ENCODE results near the gene POLD1.
"Not testable (repeated sequence)": the region's sequence is repeated elsewhere in the genome, so short reads cannot be mapped to it uniquely, and the experiment has no call there.

The POLD1 gene

DNA sequence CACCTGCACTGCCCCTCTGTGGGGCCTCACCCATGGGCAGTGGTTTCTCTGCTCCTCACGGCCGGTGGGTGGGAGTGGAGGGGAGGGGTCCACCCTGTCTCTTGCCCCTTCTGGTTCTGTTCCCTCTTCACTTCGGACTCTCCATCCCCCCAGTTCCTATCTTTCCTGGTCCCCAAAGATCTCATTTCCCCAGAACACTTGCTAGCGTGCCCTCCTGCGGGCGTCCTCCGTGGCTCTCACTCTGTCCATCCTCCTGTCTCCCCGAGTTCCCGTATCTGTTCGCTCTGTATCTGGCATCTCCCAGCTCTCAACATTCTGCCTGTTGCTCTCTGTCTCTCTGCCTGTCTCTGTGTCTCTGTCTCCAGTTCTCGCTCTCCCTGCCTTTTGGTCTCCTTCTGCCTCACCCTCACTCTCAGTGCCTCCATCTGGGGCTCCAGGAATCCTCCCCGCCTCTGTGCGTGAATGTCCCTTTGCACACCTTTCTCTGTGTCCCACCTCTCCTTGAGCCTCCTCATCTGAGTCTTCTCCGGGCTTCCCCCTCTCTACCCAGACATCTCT, 35.0 kb downstream of the POLD1 start:
- DNase-seq = no peak

DNA sequence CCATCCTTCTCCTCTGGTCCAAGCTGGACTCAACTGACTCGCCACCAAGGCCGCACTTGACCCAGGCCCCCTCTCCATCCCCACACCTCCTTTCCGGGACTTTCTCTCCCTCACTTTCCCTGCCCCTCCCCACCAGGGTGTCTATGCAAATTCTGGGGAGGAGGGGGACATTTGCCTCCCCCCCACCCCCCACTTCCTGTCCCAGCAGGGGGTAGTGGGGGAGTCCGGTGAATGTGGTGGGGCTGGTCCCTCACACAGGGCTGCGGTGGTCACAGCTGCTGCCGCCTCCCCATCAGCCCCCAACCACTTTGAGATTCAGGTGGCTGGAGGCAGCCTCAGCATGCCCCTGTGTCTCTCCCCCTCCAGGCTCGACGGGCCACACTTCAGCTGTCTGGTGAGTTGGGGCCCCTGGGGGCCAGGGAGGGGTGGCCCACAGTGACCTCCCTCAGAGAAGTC, 35.5 kb downstream of the POLD1 start:
- DNase-seq = no peak

DNA sequence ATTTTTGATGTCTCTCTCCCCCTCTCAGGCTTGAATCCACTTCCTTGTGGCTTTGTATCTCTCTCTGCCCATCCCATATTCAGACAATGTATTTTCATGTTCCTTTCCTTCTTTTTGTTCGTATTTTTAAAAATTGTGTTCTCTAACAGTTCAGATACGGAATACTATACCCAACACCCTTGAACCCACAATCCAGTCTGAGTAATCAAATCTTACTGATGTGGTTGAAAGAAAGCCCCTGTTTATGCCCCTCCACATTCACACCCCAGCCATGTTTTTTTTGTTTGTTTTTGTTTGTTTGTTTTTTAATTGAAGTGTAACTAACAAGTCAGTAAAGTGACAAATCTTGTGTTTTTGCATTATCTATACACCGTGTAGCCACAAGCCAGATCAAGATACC, 36.0 kb downstream of the POLD1 start:
- DNase-seq = no peak

DNA sequence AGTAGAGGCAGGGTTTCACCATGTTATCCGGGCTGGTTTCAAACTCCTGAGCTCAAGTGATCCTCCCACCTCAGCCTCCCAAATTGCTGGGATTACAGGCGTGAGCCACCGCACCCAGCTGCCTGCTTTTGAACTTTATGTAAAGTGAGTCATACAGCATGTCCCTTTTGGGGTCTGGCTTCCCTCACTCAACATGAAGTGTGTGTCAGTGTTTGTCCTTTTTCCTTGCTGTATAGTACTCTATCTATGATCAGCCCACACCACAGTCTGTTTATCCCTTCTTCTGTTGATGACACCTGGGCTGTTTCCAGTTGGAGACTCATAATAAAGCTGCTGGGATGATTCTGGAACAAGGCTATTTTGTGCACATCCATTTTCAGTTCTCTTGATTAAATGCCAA, 36.7 kb downstream of the POLD1 start:
- no peak for DNase-seq

DNA sequence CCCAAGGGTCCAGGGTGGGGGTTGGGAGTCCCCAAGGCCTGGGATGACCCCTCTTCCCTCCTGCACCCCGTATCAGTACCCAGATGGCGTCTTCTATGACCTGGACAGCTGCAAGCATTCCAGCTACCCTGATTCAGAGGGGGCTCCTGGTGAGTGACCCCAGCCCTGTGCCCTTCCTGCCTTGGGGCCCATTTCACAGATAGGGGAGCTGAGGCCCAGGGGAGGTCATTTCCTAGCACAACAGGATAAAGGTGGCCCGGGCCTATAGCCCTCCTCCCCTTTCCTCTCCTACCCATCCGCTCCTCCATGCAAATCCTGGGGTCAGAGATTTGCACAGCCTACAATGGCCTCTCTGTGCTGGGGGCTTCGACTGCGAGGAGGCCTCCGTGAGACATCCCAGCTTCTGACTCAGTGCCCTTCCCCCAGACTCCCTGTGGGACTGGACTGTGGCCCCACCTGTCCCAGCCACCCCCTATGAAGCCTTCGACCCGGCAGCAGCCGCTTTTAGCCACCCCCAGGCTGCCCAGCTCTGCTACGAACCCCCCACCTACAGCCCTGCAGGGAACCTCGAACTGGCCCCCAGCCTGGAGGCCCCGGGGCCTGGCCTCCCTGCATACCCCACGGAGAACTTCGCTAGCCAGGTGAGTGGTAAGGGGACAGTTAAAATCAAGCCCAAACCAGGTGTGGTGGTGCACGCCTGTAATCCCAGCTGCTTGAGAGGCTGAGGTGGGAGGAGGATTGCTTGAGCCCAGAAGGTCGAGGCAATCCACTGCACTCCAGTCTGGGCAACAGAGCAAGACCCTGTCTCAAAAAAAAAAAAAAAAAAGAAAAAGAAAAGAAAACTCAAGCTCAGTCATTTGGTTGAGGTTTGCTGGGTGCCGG, 38.5 kb downstream of the POLD1 start:
- no peak for DNase-seq

- DNase-seq = no peak
Measured at GRCh38 chr19:50423279-50424113, 39.3 kb downstream of the POLD1 start.

DNA sequence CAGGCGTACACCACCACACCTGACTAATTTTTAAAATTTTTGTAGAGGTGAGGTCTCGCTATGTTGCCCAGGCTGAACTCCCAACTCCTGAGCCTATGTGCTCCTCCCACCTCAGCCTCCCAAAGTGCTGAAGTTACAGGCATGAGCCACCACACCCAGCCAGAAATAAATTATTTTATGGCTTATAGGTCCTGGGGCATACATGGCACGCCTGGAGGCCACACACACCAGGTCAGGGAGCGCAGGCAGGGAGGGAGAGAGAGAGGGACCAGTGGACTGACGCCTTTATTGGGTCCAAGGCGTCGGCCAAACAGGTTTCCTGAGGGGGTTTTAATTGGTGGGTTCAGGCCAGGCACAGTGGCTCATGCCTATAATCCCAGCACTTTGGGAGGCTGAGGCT, 41.4 kb downstream of the POLD1 start:
- DNase-seq = no peak

GRCh38 chr19:50427318-50427925, 43.3 kb downstream of the POLD1 start:
- DNase-seq = no peak

DNA sequence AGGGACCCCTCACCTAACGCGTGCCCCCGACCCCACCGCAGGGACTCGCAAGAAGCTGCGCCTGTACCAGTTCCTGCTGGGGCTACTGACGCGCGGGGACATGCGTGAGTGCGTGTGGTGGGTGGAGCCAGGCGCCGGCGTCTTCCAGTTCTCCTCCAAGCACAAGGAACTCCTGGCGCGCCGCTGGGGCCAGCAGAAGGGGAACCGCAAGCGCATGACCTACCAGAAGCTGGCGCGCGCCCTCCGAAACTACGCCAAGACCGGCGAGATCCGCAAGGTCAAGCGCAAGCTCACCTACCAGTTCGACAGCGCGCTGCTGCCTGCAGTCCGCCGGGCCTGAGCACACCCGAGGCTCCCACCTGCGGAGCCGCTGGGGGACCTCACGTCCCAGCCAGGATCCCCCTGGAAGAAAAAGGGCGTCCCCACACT, 43.9 kb downstream of the POLD1 start:
- DNase-seq = no peak

GRCh38 chr19:50428772-50429463, 44.8 kb downstream of the POLD1 start:
- DNase-seq = no peak

GRCh38 chr19:50430888-50431342, 46.8 kb downstream of the POLD1 start:
- no peak for DNase-seq

DNA sequence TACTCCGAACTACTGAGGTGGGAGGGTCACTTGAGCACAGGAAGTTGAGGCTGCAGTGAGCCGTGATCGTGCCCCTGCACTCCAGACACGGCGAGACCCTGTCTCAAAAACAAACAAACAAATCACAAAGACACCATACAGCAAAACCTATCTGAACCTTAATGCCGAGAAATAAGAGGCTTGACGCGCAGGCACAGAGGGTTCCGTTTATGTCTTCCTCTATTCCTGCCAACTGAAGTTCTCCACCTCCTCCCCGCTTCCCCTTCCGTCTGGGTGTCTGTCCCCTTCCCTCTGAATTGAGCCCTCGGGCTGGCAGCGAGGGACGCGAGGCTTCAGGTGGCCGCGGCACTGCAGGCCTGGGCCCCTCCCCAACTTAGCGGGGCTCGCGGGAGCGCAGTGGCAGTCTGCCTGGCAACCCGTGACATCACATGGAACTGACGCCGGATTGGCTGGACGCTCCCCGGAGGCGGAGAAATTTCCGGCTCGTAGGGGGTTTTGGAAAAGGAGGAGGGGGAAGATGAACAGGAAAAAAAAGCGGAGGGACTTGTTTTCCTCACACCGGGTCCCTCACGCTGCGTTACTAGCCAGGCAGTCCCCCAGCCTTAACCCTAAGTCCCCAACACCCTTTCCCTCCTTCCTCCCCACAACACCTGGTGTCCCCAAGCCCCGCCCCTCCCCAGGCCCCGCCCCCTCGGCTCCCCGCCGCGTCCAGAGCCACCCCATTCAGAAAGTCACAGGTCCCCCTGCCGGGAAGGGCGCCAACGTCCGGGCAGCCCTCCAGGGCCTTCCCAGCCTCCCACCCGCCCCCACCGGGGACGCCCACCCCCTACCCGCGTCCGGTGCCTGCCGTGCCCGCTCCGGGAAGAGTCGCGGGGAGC, 47.4 kb downstream of the POLD1 start:
- peak; percentile 24 for DNase-seq

GRCh38 chr19:50432221-50433028, 48.3 kb downstream of the POLD1 start, which contains the start of gene MYBPC2:
Gene MYBPC2, plus strand, starts transcription at chr19:50432892. Its CDS starts 62 bp downstream, at chr19:50432954.
- DNase-seq = no peak

GRCh38 chr19:50433201-50434180, 49.3 kb downstream of the POLD1 start:
- no peak for DNase-seq

DNA sequence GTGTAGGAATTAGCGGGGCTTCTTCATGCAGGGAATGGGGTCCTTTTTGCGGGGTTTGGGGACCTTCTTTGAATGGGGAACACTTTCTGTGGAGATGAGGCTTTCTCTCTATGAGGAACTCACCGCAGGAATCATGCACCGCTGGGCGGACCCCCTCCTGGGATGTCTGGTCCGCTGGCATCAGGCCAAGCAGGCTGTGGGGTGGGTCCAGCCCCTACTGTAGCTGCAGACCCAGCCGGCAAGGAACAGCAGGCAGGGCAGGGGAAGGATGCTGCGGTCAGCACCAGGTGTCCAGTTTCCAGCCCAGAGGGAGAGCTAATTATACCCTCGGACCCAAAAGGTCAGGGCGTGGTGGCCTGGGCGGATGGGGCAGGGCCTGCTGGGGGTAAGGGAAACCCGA, 50.4 kb downstream of the POLD1 start:
- DNase-seq = no peak

- DNase-seq = no peak
Measured at GRCh38 chr19:50435221-50435620, 51.1 kb downstream of the POLD1 start.

- no peak for DNase-seq
Measured at GRCh38 chr19:50435627-50436026, 51.5 kb downstream of the POLD1 start.

- no peak for DNase-seq
Measured at GRCh38 chr19:50437862-50438449, 53.8 kb downstream of the POLD1 start.

- DNase-seq = not testable (repeated sequence)
Measured at GRCh38 chr19:50439130-50439529, 55.0 kb downstream of the POLD1 start.
